PC-3 (cell line): Measurements from ENCODE around the gene IFI35. TPM values are rescaled to one million over a fixed set of nuclear protein-coding genes. Genes with fewer than 3 reads are reported as not detected.

Source experiments
- ATAC-seq: fragments of 200-7000 bp; cut with Tn5 transposase; 2 replicates; pipeline ENCODE4 v1.9.1; 2020; ENCODE audit warnings: mild to moderate bottlenecking, moderate library complexity
- BruUV-seq: library from RNA; stranded (reverse); fragments of 400-500 nt; replicated peaks from 2 replicates; lab custom pipeline; 2021; lab: Mats Ljungman, UMichigan
- CTCF ChIA-PET: fragments of 300-600 bp; sonication (Branson Sonifier 250); formaldehyde crosslinking; loops from one replicate; lab custom pipeline; 2022; ENCODE audit warnings: antibody characterized with exemption; lab: Charles Lee
- POLR2A ChIA-PET: fragments of 300-600 bp; sonication (Branson Sonifier 250); formaldehyde crosslinking; loops from one replicate; lab custom pipeline; 2022; ENCODE audit warnings: antibody characterized with exemption; ENCODE audit not compliant: unreplicated experiment; lab: Charles Lee
- DNase-seq: peaks from one replicate; pipeline ENCODE4 v3.0.0-alpha.2; 2015
- H2AFZ ChIP-seq: fragments of 300-600 bp; sonication (generic); 2 replicates; pipeline ENCODE4 v1.6.0; 2016; ENCODE audit warnings: antibody characterized with exemption, low read length
- H3F3A ChIP-seq: fragments of 300-600 bp; sonication (generic); one replicate; pipeline ENCODE4 v1.6.0; 2017; ENCODE audit warnings: antibody characterized with exemption, low read length, control low read depth, mild to moderate bottlenecking; ENCODE audit not compliant: unreplicated experiment
- H3K27ac ChIP-seq: fragments of 300-600 bp; sonication (generic); 2 replicates; pipeline ENCODE4 v1.5.1; 2016; ENCODE audit warnings: mild to moderate bottlenecking, low read length
- H3K27me3 ChIP-seq: fragments of 300-600 bp; sonication (generic); 2 replicates; pipeline ENCODE4 v1.6.1; 2016; ENCODE audit warnings: low read length, mixed read lengths
- H3K36me3 ChIP-seq: fragments of 300-600 bp; sonication (generic); 2 replicates; pipeline ENCODE4 v1.6.1; 2016; ENCODE audit warnings: low read depth, mixed run types, low read length, mixed read lengths
- H3K4me1 ChIP-seq: fragments of 300-600 bp; sonication (generic); 2 replicates; pipeline ENCODE4 v1.5.1; 2016; ENCODE audit warnings: low read length; ENCODE audit not compliant: insufficient read depth
- H3K4me2 ChIP-seq: fragments of 300-600 bp; sonication (generic); 2 replicates; pipeline ENCODE4 v1.6.0; 2016; ENCODE audit warnings: low read length
- H3K4me3 ChIP-seq: fragments of 300-600 bp; sonication (generic); 2 replicates; pipeline ENCODE4 v1.5.1; 2016; ENCODE audit warnings: mild to moderate bottlenecking, low read length, mixed read lengths
- H3K79me2 ChIP-seq: fragments of 300-600 bp; sonication (generic); 2 replicates; pipeline ENCODE4 v1.6.1; 2017; ENCODE audit warnings: low read length, mixed read lengths
- H3K9ac ChIP-seq: fragments of 300-600 bp; sonication (generic); 2 replicates; pipeline ENCODE4 v1.6.0; 2016; ENCODE audit warnings: mild to moderate bottlenecking, low read length
- H3K9me2 ChIP-seq: fragments of 300-600 bp; sonication (generic); replicated peaks from 2 replicates; pipeline ENCODE4 v1.6.1; 2016; ENCODE audit warnings: mixed run types, low read length, mixed read lengths
- H3K9me3 ChIP-seq: fragments of 300-600 bp; sonication (generic); 2 replicates; pipeline ENCODE4 v1.6.1; 2016; ENCODE audit warnings: low read length, mixed read lengths
- H4K20me1 ChIP-seq: fragments of 300-600 bp; sonication (generic); 2 replicates; pipeline ENCODE4 v1.6.1; 2016; ENCODE audit warnings: low read length, mixed read lengths
- EZH2 ChIP-seq: fragments of 300-600 bp; sonication (generic); IDR thresholded peaks from one replicate; pipeline ENCODE4 v1.6.1; 2017; ENCODE audit warnings: antibody characterized with exemption, mild to moderate bottlenecking, low read length; ENCODE audit not compliant: unreplicated experiment
- EZH2phosphoT487 ChIP-seq: fragments of 300-600 bp; sonication (generic); IDR thresholded peaks from 2 replicates; pipeline ENCODE4 v1.6.1; 2018; ENCODE audit warnings: mild to moderate bottlenecking, antibody characterized with exemption, low read length, borderline replicate concordance
- intact Hi-C: fragments of 100-400 bp; cut with micrococcal nuclease; formaldehyde crosslinking; loops from 2 replicates; pipeline ENCODE4 v1.9.0; 2023
- total RNA-seq: library from RNA; depleted of rRNA; stranded (reverse); fragments of >200 nt; gene quantifications from 2 replicates; pipeline ENCODE4 v1.2.3, GENCODE V29; 2014
- TF ChIP-seq, protein P1 (sequence below): fragments of 300-600 bp; sonication (generic); conservative IDR thresholded peaks from 2 replicates; pipeline ENCODE4 v1.5.1; 2017; ENCODE audit warnings: antibody characterized with exemption, low read depth, mild to moderate bottlenecking, low read length

IFI35 gene
- total RNA-seq, 1 experiment from 2014 or later: 12.3 TPM

DNA sequence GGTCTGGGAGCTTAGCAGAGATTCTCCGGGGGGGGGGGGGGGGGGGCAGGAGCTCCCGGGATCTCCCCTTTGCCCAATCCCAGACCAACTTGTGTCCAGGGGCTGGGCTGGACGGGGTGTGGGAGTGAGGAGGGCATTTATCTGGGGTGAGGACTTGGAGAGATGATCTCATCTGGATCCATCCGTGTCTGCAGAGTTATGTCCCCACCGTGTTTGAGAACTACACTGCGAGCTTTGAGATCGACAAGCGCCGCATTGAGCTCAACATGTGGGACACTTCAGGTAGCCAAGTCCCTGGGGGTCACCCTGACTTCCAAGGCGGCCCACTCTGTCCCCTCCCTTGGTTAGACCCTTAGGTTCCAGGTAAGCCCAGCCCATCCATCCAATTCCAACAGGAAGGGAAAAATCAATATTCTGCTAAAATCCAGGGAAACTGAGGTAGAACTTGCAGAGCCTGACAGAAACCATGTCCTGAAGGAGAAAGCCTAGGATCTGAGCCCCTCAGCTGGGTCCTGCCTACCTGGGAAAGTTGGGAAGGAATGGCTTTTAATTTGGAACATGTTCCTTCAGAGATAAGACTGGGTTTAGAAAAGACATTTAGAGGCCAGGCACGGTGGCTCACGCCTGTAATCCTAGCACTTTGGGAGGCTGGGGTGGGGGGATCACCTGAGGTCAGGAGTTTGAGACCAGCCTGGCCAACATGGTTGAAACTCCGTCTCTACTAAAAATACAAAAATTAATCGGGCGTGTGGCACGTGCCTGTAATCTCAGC lies 19.4 kb downstream of the IFI35 start:
- no peak for ATAC-seq
- H3K9me3 ChIP-seq: no peaks in the 10 kb centered on the region
- ChIA-PET CTCF (no interaction called here), POLR2A (no interaction called here)
- H4K20me1 ChIP-seq: no peaks in the 10 kb centered on the region
- no peaks in the 10 kb centered on the region for H3K36me3 ChIP-seq
- intact Hi-C loops: loop anchor here (2.0 kb wide), 1 partner anchor 145 kb away; the partner anchor contains the start of gene NBR1
- no peak overlapping the region for H3K9ac ChIP-seq
- H3K4me1 ChIP-seq: peaks cover 3% of the 10 kb centered on the region
- H3K9me2 ChIP-seq: no peaks in the 10 kb centered on the region
- no peak for DNase-seq
- peaks cover 4% of the 10 kb centered on the region; the same call in 1 of the 2 replicates for H3K79me2 ChIP-seq
- TF ChIP-seq, protein P1, sequence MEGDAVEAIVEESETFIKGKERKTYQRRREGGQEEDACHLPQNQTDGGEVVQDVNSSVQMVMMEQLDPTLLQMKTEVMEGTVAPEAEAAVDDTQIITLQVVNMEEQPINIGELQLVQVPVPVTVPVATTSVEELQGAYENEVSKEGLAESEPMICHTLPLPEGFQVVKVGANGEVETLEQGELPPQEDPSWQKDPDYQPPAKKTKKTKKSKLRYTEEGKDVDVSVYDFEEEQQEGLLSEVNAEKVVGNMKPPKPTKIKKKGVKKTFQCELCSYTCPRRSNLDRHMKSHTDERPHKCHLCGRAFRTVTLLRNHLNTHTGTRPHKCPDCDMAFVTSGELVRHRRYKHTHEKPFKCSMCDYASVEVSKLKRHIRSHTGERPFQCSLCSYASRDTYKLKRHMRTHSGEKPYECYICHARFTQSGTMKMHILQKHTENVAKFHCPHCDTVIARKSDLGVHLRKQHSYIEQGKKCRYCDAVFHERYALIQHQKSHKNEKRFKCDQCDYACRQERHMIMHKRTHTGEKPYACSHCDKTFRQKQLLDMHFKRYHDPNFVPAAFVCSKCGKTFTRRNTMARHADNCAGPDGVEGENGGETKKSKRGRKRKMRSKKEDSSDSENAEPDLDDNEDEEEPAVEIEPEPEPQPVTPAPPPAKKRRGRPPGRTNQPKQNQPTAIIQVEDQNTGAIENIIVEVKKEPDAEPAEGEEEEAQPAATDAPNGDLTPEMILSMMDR: no peak
- TF ChIP-seq EZH2phosphoT487 (no peak), EZH2 (no peak)
- BruUV-seq: no TSS peak
- no peaks in the 10 kb centered on the region for H3F3A ChIP-seq
- no peak overlapping the region for H2AFZ ChIP-seq
- H3K4me3 ChIP-seq: no peak overlapping the region
- no peaks in the 10 kb centered on the region for H3K27me3 ChIP-seq
- no peak overlapping the region for H3K27ac ChIP-seq
- H3K4me2 ChIP-seq: no peak overlapping the region

- no peaks in the 10 kb centered on the region for H3F3A ChIP-seq
- no peaks in the 10 kb centered on the region for H3K27me3 ChIP-seq
- CTCF ChIA-PET: no interaction called here
- no peaks in the 10 kb centered on the region for H3K79me2 ChIP-seq
- no TSS peak for BruUV-seq
- no peaks in the 10 kb centered on the region for H3K4me1 ChIP-seq
- no peaks in the 10 kb centered on the region for H3K9me2 ChIP-seq
- H4K20me1 ChIP-seq: no peaks in the 10 kb centered on the region
- H3K4me2 ChIP-seq: no peak overlapping the region
- intact Hi-C loops: no loop called here
- no peak overlapping the region for H3K27ac ChIP-seq
- POLR2A ChIA-PET: no interaction called here
- H2AFZ ChIP-seq: no peak overlapping the region
- no peak for TF ChIP-seq EZH2
- TF ChIP-seq EZH2phosphoT487: no peak
- TF ChIP-seq, protein P1: no peak
- ATAC-seq (no peak), DNase-seq (no peak)
- H3K9ac ChIP-seq: no peak overlapping the region
- H3K9me3 ChIP-seq: no peaks in the 10 kb centered on the region
- no peak overlapping the region for H3K4me3 ChIP-seq
- no peaks in the 10 kb centered on the region for H3K36me3 ChIP-seq
Measured at GRCh38 chr17:43026595-43026994, 20.0 kb downstream of the IFI35 start.
